Effector CD8-positive, alpha-beta T cell (primary cell): Measurements from ENCODE around the gene SLC5A2.
"Not testable (repeated sequence)": the region's sequence is repeated elsewhere in the genome, so short reads cannot be mapped to it uniquely, and the experiment has no call there.

ENCODE experiments used
- DNase-seq: peaks from one replicate; lab custom pipeline; 2025; lab: John Stamatoyannopoulos, UW

The SLC5A2 gene

GRCh38 chr16:31529108-31529936 lies 46.4 kb downstream of the SLC5A2 start:
- no peak for DNase-seq

- DNase-seq: no peak
Measured at GRCh38 chr16:31529937-31530312, 47.0 kb downstream of the SLC5A2 start.

- DNase-seq: no peak
Measured at GRCh38 chr16:31530405-31530804, 47.5 kb downstream of the SLC5A2 start.

DNA sequence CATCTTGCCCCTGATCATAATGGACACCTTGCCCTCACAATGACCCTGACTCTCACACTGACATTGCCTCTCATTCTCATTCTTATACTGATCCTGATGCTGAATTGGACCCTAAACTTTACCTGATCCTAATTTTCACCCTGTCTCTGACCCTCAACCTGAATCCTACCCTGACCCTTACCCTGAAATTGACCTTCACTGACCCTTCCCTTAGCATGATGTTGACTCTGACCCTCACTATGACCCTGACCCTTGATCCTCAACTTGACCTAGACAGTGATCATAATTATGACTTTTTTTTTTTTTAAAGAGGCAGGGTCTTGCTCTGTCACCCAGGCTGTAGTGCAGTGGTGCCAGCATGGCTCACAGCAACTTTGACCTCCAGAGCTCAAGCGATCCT lies 48.2 kb downstream of the SLC5A2 start:
- no peak for DNase-seq

GRCh38 chr16:31532120-31532519 lies 49.2 kb downstream of the SLC5A2 start:
- DNase-seq: no peak

DNA sequence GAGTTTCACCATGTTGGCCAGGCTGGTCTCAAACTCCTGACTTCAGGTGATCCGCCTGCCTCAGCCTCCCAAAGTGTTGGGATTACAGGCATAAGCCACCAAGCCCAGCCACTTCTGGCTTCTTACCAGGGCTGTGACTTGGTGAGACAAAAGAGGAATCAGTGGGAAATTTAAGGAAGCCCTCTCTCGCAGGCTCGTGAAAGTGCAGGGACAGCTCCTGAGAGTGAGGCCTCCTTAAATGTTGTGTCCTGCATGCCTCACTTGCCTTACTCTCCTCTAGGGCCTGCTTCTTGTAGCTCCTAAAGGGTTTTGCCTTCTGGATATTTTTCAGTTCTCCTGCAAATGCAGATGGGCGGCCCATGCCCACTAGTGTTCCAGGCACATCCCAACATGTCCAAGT lies 50.0 kb downstream of the SLC5A2 start:
- no peak for DNase-seq

DNA sequence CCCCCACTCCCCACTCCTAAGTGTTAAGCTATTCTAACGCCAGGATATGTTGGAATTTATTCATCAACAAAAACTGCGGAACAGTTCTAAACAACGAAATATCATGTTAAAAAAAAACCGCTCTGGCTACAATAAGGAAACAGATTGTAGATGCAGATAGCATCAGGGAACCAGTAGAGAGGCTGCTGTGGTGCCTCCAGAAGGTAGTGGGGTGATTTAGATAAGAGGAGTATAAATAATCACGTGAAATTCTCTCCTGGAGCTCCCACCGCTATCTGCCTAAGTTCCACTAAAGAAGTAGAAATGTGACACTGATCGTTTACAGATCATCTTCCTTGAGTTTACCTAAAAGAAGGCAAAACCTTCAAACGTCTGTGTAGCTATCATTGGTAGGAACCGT lies 52.8 kb downstream of the SLC5A2 start:
- DNase-seq: no peak

GRCh38 chr16:31536804-31537361 lies 54.0 kb downstream of the SLC5A2 start:
- no peak for DNase-seq

GRCh38 chr16:31537362-31538242 lies 54.7 kb downstream of the SLC5A2 start:
- DNase-seq: no peak

DNA sequence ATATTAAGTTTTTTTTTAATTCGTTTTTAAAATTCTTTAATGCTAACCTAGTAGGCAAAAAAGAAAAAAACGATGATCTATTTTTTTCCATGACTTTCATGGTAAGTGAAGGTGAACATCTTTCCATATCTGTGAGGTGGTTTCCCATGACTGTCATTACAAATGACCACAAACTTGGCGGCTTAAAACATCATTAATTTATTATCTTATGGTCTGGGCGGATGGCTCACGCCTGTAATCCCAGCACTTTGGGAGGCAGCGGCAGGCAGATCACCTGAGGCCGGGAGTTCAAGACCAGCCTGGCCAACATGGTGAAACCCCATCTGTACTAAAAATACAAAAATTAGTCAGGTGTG lies 55.3 kb downstream of the SLC5A2 start:
- DNase-seq: not testable (repeated sequence)

DNA sequence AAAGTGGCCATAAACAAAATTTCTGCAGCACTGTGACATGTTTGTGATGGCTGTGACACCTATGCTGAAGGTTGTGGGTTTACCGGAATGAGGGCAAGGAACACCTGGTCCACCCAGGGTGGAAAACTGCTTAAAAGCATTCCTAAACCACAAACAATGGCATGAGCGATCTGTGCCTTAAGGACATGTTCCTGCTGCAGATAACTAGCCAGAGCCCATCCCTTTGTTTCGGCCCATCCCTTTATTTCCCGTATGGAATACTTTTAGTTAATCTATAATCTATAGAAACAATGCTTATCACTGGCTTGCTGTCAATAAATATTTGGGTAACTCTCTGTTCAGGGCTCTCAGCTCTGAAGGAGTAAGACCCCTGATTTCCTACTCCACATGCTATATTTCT lies 56.8 kb downstream of the SLC5A2 start:
- DNase-seq: not testable (repeated sequence)
